NCI-H2107 treated with DMSO at 0.1 percent for 48 hours (cell line): Measurements from ENCODE around the gene OVCA2.

Source experiments
- DNase-seq: peaks from one replicate; lab custom pipeline; 2025; ENCODE audit not compliant: unreplicated experiment; lab: John Stamatoyannopoulos, UW

The OVCA2 gene

GRCh38 chr17:2041561-2042389 is at the start of gene OVCA2:
Gene OVCA2, plus strand, starts transcription at chr17:2042022. Its CDS starts 26 bp downstream, at chr17:2042048.
- DNase-seq: peak; percentile 70

DNA sequence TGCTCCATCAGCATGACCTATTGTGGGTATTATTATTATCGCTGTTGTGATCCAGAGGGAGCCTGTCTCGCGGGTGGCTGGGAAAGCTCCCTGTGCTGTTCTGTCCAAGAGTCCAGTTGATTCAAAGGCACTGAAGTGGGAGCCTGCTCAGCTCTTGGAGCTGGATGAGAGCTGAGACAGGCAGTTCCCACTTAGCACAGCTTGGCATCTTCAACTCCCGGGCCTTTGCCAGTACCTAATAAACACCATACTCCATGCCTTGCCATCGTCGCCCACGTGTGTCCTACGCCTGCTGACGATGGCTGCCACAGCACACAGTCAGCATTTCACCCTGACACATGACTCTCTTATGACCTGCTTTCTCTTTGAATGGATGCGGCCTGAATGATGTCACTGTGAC is 49.3 kb upstream of the OVCA2 start:
- no peak for DNase-seq

GRCh38 chr17:1994707-1995106 is 47.1 kb upstream of the OVCA2 start:
- DNase-seq: no peak

GRCh38 chr17:1995321-1995892 is 46.4 kb upstream of the OVCA2 start:
- no peak for DNase-seq

DNA sequence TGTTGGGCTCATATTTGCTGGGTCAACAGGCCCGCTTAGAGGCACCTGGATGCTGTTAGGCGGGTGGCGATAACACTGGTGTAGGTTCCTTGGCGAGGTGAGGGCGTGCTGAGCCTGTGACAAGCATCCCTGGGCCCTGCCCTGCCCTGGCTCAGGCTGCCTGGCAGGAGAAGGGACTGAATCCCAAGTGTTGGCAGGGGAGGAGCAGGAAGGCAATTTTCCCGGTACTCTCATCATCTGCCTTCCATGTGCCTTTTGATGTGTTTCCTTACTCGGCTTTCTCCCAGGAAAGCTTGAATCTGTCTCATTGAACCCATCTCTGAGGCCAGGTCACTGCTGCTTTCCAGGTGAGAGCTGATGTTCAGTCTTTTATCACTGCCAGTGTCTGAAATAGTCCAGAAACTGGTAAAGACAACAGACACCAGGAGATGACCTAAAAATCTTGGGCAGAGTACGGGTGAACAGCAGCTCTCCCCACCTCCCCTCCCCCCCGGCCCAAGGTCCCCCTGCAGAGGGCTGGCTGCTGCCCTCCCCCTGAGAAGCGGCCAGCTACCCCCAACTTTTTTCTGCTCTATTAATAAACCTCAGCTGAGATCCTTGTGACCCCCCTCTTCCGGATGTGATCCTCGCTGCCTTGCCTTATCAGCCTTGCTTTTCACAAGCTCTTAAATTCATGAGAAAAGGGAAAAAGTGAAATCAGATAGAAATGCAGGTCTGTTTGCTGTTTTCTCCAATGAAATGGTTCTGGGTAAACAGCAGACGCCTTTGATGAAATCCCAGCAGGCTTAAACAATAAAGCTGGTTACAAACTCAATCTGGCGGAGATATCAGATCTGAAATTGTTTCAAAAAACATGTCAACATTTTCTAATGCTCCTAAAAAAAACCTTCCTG is 45.7 kb upstream of the OVCA2 start:
- DNase-seq: no peak

DNA sequence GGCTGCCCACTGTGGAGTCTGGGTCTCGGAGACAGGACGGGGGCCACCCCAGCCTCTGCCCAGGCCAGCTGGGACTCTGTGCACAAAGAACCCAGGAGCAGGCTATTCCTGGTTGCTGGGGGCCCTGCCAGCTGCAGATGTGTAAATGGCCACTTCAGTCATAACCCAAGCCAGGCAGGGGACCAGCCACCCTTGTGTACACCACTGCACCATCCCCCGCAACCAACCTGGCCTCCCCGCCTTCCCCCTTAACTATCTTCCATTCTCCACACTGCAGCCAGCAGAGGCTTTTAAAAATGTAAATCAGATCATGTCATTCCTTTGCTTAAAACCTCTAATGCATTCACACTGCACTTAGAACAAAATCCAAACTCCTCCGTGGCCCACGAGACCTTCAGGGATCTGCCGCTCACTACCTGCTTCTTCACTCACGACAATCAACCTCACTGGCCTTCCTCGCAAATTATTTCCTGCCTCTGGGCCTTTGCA is 45.0 kb upstream of the OVCA2 start:
- DNase-seq: no peak

- no peak for DNase-seq
These were observed 44.4 kb upstream of the OVCA2 start for GRCh38 chr17:1997289-1997926.

GRCh38 chr17:1997927-1998742 is 43.7 kb upstream of the OVCA2 start:
- no peak for DNase-seq

GRCh38 chr17:1999557-2000251 is 42.1 kb upstream of the OVCA2 start:
- DNase-seq: no peak

- no peak for DNase-seq
These were observed 39.0 kb upstream of the OVCA2 start for GRCh38 chr17:2002767-2003329.

DNA sequence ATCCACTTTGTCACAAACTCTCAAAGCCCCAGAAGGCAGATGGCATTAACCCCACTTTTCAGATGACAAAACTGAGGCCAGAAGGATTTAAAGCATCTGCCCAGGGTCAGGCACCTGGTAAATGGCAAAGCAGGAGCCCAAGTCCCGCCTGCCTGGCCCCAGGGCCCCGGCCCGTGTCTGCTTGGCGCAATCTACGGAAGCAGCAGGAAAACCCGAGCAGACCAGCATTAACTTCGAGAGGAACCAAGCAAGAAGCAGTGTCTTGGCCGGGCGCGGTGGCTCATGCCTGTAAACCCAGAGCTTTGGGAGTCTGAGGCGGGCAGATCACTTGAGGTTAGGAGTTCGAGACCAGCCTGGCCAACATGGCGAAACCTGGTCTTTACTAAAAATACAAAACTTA is 38.3 kb upstream of the OVCA2 start:
- DNase-seq: no peak

DNA sequence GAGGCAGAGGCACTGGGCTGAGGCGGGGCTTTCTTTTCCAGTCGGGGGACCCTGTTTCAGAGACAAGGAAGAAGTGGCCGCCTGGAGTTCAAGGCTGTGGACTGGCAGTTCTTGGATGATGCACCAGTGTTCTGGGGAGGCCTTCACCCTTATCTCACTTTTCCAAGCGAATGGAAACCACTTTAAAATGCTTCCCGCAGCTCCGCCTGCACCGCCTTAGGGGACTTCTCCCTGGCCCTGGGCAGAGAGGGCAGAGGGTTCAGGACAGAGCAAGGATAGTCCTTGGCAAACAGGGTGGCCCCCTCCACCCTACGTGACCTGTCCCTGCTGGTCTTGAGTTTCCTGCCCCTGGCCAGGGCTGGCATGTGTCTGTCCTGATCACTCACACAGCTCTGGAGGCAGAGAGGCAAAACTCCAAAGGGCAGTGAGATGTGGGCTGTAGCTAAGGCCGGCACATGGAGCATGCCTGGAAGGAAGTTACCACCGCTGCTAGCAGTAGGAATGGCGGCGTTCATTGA is 37.3 kb upstream of the OVCA2 start:
- DNase-seq: no peak

DNA sequence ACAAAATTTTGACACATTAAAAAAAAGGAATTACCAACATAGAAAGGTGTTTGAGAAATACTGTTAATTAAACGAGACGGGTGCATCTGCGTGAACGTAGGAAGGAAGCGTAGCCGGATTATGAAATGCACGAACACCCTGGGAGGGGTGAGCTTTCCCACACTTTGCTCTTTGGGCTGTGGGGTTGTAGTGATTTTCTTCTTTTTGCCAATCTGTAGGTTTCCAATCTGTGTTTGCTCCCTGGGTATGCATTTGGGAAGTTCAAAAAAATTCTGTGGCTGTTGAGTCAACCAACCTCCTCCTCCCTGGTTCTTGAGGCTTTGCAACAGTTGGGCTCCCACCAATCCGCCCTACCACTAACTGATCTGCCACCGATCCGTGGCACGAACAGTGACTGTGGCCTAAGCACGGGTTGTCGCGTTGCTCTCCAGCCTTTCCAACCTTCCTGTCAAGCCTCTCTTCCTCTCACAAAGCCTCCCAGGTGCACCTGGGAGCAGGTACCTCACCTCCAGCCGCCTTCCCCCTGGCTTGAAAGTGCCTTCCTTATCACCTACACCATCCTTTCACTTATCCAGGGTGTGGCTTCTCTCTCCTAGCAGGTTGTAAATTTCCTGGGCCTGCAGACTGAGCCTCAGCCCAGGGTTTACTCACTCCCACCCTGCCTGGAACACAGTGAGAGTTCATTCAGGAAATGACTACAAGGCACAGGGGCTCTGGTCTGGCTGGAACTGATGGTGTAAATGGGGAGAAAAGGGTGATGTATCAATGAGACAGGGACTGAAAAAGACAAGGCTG is 33.3 kb upstream of the OVCA2 start:
- no peak for DNase-seq

DNA sequence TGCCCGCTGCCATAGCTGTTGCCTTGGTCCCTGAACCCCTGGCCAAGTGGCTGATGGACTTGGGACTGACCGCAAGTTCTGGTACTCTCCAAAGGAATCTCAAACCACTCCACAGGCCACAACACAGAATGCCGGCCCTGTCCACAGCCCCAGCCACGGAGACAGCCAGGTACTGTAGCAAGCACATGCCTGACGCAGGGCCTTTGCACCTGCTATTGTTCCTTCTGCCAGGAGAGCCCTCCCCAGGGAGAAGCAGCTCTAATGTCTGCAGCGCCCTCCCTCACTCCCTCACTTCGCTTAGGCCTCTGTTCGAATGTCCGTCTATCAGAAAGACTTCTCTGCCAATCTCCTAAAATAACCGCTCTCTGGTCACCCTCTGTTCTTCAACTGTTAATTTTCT is 32.1 kb upstream of the OVCA2 start:
- no peak for DNase-seq

DNA sequence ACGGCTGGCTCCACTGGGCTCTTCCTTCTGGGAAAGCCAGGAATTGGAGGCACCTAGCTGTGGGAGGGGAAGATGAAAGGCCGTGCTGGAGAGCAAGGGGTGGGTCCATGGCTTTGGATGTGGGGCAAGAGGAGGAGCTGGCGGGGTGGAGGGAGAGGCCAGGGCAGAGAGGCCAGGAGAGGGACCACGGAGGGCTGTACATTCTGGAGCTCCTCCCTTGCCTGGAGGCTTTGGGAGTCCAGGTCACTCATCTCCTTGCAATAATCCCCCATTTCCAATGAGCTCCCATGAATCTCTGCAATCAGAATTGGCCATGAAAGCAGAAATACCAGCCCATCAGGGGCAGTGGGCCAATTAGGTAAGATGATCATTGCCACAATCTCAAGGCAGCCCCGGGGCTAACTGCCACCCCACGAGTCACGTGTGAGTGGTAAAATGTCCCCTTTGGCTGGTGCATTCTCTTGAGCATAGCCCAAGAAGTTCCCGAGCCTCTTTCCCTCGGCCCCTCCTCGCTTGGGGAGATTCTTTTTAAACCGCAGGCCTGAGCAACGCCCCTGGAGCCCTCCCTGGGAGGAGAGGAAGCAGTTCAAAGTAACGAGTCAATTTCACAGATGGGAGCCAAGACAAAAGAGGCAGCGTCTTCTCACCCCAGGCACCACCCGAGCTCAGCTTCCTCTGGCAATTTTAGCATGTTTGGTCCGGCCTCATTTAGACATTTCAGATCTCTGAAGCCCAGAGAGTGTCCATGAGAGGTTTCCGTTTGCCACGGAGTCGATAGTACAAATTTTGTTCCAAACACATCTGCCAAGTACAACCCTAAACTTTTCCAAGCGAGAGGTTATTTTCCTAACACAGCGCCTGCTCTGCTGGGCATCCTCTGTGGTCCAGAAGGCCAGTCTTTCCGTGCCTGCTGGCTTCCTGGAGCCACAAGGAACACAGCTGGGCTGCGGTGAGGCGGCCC is 30.1 kb upstream of the OVCA2 start:
- DNase-seq: no peak

GRCh38 chr17:2012499-2012898 is 29.3 kb upstream of the OVCA2 start:
- DNase-seq: no peak
